Cardiac muscle cell (in vitro differentiated cells and primary cell): ENCODE results near the gene MKLN1. TPM values are rescaled to one million over a fixed set of nuclear protein-coding genes. Genes with fewer than 3 reads are reported as not detected.

Experiments used
- DNase-seq, 2 donors: peaks; one replicate each; pipeline versions ENCODE4 v3.0.0 to v3.0.0-alpha.2; 2010 to 2017; ENCODE audit warnings: low read depth in 1 of 2, low spot score in 1 of 2
- H3K27ac ChIP-seq: fragments of 200-600 bp; sonication (generic); 2 replicates; pipeline ENCODE4 v1.5.1; 2016
- H3K27me3 ChIP-seq: fragments of 200-600 bp; sonication (generic); 2 replicates; pipeline ENCODE4 v1.6.0; 2016; ENCODE audit warnings: control low read depth
- H3K36me3 ChIP-seq: fragments of 200-600 bp; sonication (generic); 2 replicates; pipeline ENCODE4 v1.5.1; 2016; ENCODE audit warnings: control low read depth
- H3K4me1 ChIP-seq: fragments of 200-600 bp; sonication (generic); 2 replicates; pipeline ENCODE4 v1.8.1; 2017; ENCODE audit warnings: low read depth, mild to moderate bottlenecking, mixed run types
- H3K4me3 ChIP-seq: fragments of 200-600 bp; sonication (generic); 2 replicates; pipeline ENCODE4 v1.5.1; 2016; ENCODE audit warnings: mild to moderate bottlenecking
- H3K9me3 ChIP-seq: fragments of 200-600 bp; sonication (generic); 2 replicates; pipeline ENCODE4 v1.5.1; 2017; ENCODE audit warnings: low read depth, mild to moderate bottlenecking, control low read depth
- CTCF ChIP-seq: IDR thresholded peaks from 2 replicates; pipeline ENCODE4 v1.5.1; 2012; ENCODE audit warnings: low read depth, mild to moderate bottlenecking, low read length
- polyA plus RNA-seq: library from polyadenylated mRNA; unstranded; fragments of >200 nt; fragmentation: Nextera tagmentation; extraction: Ambion mirVana; gene quantifications from 2 replicates; pipeline ENCODE4 v1.2.1, GENCODE V29; 2016
- total RNA-seq: library from RNA; depleted of rRNA; stranded (reverse); fragments of >200 nt; gene quantifications from 2 replicates; pipeline ENCODE4 v1.2.3, GENCODE V29; 2016

The MKLN1 gene
- total and polyA plus RNA-seq, 2 experiments from 2014 or later = 26.2 to 35.5 TPM

GRCh38 chr7:131493081-131493480 lies 165.4 kb downstream of the MKLN1 start:
- Histone ChIP-seq H3K9me3 (no peaks in the 10 kb centered on the region), H3K27me3 (no peaks in the 10 kb centered on the region), H3K4me1 (no peaks in the 10 kb centered on the region), H3K4me3 (no peak overlapping the region), H3K27ac (no peak overlapping the region), H3K36me3 (no peaks in the 10 kb centered on the region)
- TF ChIP-seq CTCF = no peak
- DNase-seq = no peak

- Histone ChIP-seq H3K4me3 (no peak overlapping the region), H3K36me3 (no peaks in the 10 kb centered on the region), H3K9me3 (no peaks in the 10 kb centered on the region), H3K27ac (no peak overlapping the region), H3K27me3 (no peaks in the 10 kb centered on the region), H3K4me1 (no peaks in the 10 kb centered on the region)
- no peak for TF ChIP-seq CTCF
- no peak for DNase-seq
Measured at GRCh38 chr7:131493581-131493980, 165.9 kb downstream of the MKLN1 start.

DNA sequence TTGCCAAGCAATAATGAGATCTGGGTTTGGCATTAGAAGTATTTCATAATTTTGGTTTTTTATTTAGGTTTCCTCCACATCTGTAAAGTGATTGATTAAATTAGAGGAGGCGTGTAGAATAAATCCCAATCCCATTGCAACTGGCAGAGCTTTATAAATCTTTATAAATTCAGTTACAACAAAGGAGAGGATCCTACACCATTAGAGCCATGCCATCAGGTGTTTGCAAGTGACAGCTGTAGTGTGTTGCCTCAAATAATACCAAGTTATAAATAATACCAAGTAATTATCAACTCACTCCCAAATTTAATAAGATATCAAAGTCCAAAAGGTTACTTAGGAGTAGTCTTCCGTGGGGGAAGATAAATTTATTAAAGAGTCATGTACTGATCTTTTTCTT lies 166.5 kb downstream of the MKLN1 start:
- TF ChIP-seq CTCF = no peak
- no peak overlapping the region for H3K27ac ChIP-seq
- H3K9me3 ChIP-seq = no peaks in the 10 kb centered on the region
- no peaks in the 10 kb centered on the region for H3K4me1 ChIP-seq
- H3K27me3 ChIP-seq = no peaks in the 10 kb centered on the region
- H3K36me3 ChIP-seq = no peaks in the 10 kb centered on the region
- no peak overlapping the region for H3K4me3 ChIP-seq
- DNase-seq = no peak

- no peak for TF ChIP-seq CTCF
- Histone ChIP-seq H3K27ac (no peak overlapping the region), H3K36me3 (no peaks in the 10 kb centered on the region), H3K9me3 (no peaks in the 10 kb centered on the region), H3K4me1 (no peaks in the 10 kb centered on the region), H3K4me3 (no peak overlapping the region), H3K27me3 (no peaks in the 10 kb centered on the region)
- no peak for DNase-seq
Measured at GRCh38 chr7:131495669-131496498, 168.2 kb downstream of the MKLN1 start.

DNA sequence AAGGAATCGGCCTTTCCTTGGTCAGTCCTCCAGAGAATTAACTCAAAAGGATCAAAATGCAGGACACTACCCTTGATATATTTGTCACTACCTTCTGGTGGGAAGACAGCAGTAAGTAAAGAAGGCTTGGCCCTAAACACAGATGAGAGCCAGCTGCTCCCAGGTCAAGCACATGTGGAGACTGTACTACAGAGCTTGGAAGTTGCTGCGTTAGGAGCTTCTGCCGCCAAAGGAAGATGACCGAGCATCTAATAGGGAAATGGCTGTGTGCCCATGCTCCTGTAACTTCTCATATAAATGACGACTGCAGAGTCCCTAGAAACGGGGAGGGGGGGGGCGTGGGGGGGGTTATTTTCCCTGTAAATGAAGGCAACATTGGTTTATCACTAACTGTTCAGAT lies 169.8 kb downstream of the MKLN1 start:
- Histone ChIP-seq H3K27me3 (no peaks in the 10 kb centered on the region), H3K27ac (no peak overlapping the region), H3K4me1 (no peaks in the 10 kb centered on the region), H3K36me3 (peaks cover 5% of the 10 kb centered on the region), H3K9me3 (no peaks in the 10 kb centered on the region), H3K4me3 (no peak overlapping the region)
- TF ChIP-seq CTCF = no peak
- no peak for DNase-seq
